ENCODE results near the gene BDH1.

DNA sequence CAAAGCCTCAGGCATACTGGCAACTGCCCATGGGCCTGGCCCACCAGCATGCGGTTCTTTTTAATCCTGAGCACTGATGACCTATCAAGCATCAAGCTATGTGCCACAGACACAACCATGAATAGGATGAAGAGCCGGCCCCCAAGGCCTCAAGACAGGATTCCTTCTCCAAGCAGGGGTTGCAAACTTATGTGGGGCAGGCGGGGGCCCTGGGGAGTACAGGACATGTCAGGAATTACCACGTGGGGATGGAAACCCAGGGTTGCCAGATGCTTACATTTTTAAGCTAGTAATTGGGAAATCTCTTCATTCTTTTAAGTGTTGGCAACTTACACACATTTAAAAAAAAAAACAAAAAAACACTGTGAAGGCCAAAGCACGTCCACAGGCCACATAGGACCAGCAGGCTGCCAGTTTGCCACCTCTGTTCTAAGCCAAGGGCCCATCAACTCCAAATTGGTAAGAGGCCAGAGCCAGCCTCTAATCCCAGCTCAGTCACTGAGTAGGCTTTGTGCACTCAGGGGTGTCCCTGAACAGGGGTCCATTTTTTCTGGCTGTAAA, 32.8 kb downstream of the BDH1 start:
- TF ChIP-seq, protein P1, sequence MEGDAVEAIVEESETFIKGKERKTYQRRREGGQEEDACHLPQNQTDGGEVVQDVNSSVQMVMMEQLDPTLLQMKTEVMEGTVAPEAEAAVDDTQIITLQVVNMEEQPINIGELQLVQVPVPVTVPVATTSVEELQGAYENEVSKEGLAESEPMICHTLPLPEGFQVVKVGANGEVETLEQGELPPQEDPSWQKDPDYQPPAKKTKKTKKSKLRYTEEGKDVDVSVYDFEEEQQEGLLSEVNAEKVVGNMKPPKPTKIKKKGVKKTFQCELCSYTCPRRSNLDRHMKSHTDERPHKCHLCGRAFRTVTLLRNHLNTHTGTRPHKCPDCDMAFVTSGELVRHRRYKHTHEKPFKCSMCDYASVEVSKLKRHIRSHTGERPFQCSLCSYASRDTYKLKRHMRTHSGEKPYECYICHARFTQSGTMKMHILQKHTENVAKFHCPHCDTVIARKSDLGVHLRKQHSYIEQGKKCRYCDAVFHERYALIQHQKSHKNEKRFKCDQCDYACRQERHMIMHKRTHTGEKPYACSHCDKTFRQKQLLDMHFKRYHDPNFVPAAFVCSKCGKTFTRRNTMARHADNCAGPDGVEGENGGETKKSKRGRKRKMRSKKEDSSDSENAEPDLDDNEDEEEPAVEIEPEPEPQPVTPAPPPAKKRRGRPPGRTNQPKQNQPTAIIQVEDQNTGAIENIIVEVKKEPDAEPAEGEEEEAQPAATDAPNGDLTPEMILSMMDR (IDR thresholded peaks at IDR 0.05; ENCODE audit: poor library complexity, severe bottlenecking), result no peak
- TF ChIP-seq TAF1 (IDR thresholded peaks at IDR 0.05; ENCODE audit: low read depth) (no peak), EZH2 (IDR thresholded peaks at IDR 0.05; ENCODE audit: borderline replicate concordance, insufficient read depth, low read length, poor library complexity, severe bottlenecking) (no peak), POLR2AphosphoS5 (IDR thresholded peaks at IDR 0.05) (no peak), EP300 (conservative IDR thresholded peaks at IDR 0.05; ENCODE audit: poor library complexity, severe bottlenecking) (no peak)
- TF ChIP-seq, protein P2, sequence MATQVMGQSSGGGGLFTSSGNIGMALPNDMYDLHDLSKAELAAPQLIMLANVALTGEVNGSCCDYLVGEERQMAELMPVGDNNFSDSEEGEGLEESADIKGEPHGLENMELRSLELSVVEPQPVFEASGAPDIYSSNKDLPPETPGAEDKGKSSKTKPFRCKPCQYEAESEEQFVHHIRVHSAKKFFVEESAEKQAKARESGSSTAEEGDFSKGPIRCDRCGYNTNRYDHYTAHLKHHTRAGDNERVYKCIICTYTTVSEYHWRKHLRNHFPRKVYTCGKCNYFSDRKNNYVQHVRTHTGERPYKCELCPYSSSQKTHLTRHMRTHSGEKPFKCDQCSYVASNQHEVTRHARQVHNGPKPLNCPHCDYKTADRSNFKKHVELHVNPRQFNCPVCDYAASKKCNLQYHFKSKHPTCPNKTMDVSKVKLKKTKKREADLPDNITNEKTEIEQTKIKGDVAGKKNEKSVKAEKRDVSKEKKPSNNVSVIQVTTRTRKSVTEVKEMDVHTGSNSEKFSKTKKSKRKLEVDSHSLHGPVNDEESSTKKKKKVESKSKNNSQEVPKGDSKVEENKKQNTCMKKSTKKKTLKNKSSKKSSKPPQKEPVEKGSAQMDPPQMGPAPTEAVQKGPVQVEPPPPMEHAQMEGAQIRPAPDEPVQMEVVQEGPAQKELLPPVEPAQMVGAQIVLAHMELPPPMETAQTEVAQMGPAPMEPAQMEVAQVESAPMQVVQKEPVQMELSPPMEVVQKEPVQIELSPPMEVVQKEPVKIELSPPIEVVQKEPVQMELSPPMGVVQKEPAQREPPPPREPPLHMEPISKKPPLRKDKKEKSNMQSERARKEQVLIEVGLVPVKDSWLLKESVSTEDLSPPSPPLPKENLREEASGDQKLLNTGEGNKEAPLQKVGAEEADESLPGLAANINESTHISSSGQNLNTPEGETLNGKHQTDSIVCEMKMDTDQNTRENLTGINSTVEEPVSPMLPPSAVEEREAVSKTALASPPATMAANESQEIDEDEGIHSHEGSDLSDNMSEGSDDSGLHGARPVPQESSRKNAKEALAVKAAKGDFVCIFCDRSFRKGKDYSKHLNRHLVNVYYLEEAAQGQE (IDR thresholded peaks at IDR 0.05; ENCODE audit: borderline replicate concordance), result no peak
